NT2/D1 (cell line): ENCODE measurements around the gene NADSYN1.

Source experiments
- YY1 ChIP-seq: IDR thresholded peaks from 2 replicates; pipeline ENCODE4 v1.6.1; 2011; ENCODE audit not compliant: insufficient read length, insufficient read depth
- ZNF274 ChIP-seq: IDR thresholded peaks from 2 replicates; pipeline ENCODE4 v1.6.1; 2011; ENCODE audit warnings: mild to moderate bottlenecking, low read depth, low read length

DNA sequence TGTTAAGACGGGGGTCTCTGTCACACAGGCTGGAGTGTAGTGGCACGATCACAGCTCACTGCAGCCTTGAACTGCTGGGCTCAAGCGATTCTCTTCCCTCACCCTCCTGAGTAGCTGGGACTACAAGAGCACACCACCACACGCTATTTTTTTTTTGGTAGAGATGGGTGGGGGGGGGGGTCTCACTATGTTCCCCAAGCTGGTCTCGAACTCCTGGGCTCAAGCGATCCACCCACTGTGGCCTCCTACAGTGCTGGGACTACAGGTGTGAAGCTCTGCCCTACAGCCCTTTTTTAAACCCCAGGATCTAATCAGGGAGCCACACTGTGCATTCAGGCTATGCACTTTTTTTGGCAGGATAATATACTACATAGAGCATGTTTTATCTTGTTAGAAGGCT is 3.4 kb upstream of the NADSYN1 start:
- TF ChIP-seq YY1, result no peak
- no peak for TF ChIP-seq ZNF274
